Ectodermal cell (in vitro differentiated cells): ENCODE measurements around the gene ZNF326.
"Not testable (repeated sequence)": the region's sequence is repeated elsewhere in the genome, so short reads cannot be mapped to it uniquely, and the experiment has no call there.

ENCODE experiments used
- H3K27ac ChIP-seq: 2 replicates; pipeline ENCODE4 v1.7.0; 2013; ENCODE audit warnings: mild to moderate bottlenecking, low read depth, low read length; ENCODE audit not compliant: insufficient read depth, poor library complexity, severe bottlenecking
- H3K27me3 ChIP-seq: 2 replicates; pipeline ENCODE4 v1.7.0; 2013; ENCODE audit warnings: mild to moderate bottlenecking, low read length; ENCODE audit not compliant: insufficient read depth, control insufficient read depth, poor library complexity, severe bottlenecking
- H3K36me3 ChIP-seq: one replicate; pipeline ENCODE4 v1.7.0; 2013; ENCODE audit warnings: low read length; ENCODE audit not compliant: control insufficient read depth, insufficient read depth
- H3K4me1 ChIP-seq: one replicate; pipeline ENCODE4 v1.7.0; 2013; ENCODE audit warnings: low read length; ENCODE audit not compliant: control insufficient read depth, insufficient read depth
- H3K4me3 ChIP-seq: 2 replicates; pipeline ENCODE4 v1.7.0; 2013; ENCODE audit warnings: low read depth, low read length, control low read depth; ENCODE audit not compliant: insufficient read depth
- H3K9me3 ChIP-seq: 2 replicates; pipeline ENCODE4 v1.7.0; 2013; ENCODE audit warnings: mild to moderate bottlenecking, low read length, moderate library complexity; ENCODE audit not compliant: control insufficient read depth
- WGBS, 2 experiments: methylation state at CpG; one replicate each; pipeline ENCODE4 v1.1.7; 2013; ENCODE audit warnings: missing lambda C conversion rate in 2 of 2; 5-methylcytosine and 5-hydroxymethylcytosine counted together

ZNF326 gene

GRCh38 chr1:89995598-89996449, 914 bp downstream of the ZNF326 start:
- no peaks in the 10 kb centered on the region for H3K9me3 ChIP-seq
- H3K27me3 ChIP-seq, result no peaks in the 10 kb centered on the region
- H3K4me3 ChIP-seq, result peak overlapping the region; percentile 95
- peaks cover 3% of the 10 kb centered on the region for H3K36me3 ChIP-seq
- peak overlapping the region; percentile 97 for H3K27ac ChIP-seq
- H3K4me1 ChIP-seq, result peaks cover 9% of the 10 kb centered on the region
- WGBS, 2 experiments, result 3 to 4% methylated on average over 13 to 14 of the region's 15 CpGs

- WGBS, 2 experiments, result 42 to 46% methylated on average over 7 to 9 of the region's 9 CpGs
- H3K36me3 ChIP-seq, result peaks cover 3% of the 10 kb centered on the region
- H3K9me3 ChIP-seq, result no peaks in the 10 kb centered on the region
- no peaks in the 10 kb centered on the region for H3K27me3 ChIP-seq
- no peak overlapping the region for H3K27ac ChIP-seq
- peak overlapping the region; percentile 95 for H3K4me3 ChIP-seq
- peaks cover 9% of the 10 kb centered on the region for H3K4me1 ChIP-seq
These were observed 1.7 kb downstream of the ZNF326 start for GRCh38 chr1:89996450-89997110.

- H3K4me3 ChIP-seq, result peak overlapping the region; percentile 95
- WGBS, 2 experiments, result 91 to 93% methylated on average over 4 of the region's 4 CpGs
- not testable (repeated sequence) for H3K36me3 ChIP-seq, H3K4me1 ChIP-seq, H3K27ac ChIP-seq, H3K9me3 ChIP-seq, H3K27me3 ChIP-seq
These were observed 2.2 kb downstream of the ZNF326 start for GRCh38 chr1:89997152-89997551.

- no peak overlapping the region for H3K4me3 ChIP-seq
- no peaks in the 10 kb centered on the region for H3K9me3 ChIP-seq
- no peak overlapping the region for H3K27ac ChIP-seq
- peaks cover 9% of the 10 kb centered on the region for H3K4me1 ChIP-seq
- no peaks in the 10 kb centered on the region for H3K27me3 ChIP-seq
- peaks cover 3% of the 10 kb centered on the region for H3K36me3 ChIP-seq
These were observed 3.4 kb downstream of the ZNF326 start for GRCh38 chr1:89998306-89998705.

- no peak overlapping the region for H3K27ac ChIP-seq
- no peaks in the 10 kb centered on the region for H3K9me3 ChIP-seq
- no peak overlapping the region for H3K4me3 ChIP-seq
- H3K4me1 ChIP-seq, result peaks cover 9% of the 10 kb centered on the region
- peaks cover 3% of the 10 kb centered on the region for H3K36me3 ChIP-seq
- H3K27me3 ChIP-seq, result no peaks in the 10 kb centered on the region
These were observed 4.3 kb downstream of the ZNF326 start for GRCh38 chr1:89999208-89999607.

- Histone ChIP-seq H3K4me3 (no peak overlapping the region), H3K27me3 (no peaks in the 10 kb centered on the region), H3K27ac (no peak overlapping the region), H3K4me1 (peaks cover 9% of the 10 kb centered on the region), H3K36me3 (peaks cover 3% of the 10 kb centered on the region), H3K9me3 (no peaks in the 10 kb centered on the region)
- WGBS, 2 experiments, result 89 to 99% methylated on average over 2 to 3 of the region's 3 CpGs
These were observed 4.7 kb downstream of the ZNF326 start for GRCh38 chr1:89999628-90000027.

- Histone ChIP-seq H3K36me3 (peaks cover 6% of the 10 kb centered on the region), H3K9me3 (no peaks in the 10 kb centered on the region), H3K27me3 (no peaks in the 10 kb centered on the region), H3K4me1 (peaks cover 9% of the 10 kb centered on the region), H3K27ac (no peak overlapping the region), H3K4me3 (no peak overlapping the region)
- WGBS, 2 experiments, result 83 to 97% methylated on average over 2 of the region's 2 CpGs
These were observed 6.2 kb downstream of the ZNF326 start for GRCh38 chr1:90000934-90001676.

GRCh38 chr1:90007979-90008404, 13.1 kb downstream of the ZNF326 start:
- peaks cover 24% of the 10 kb centered on the region for H3K36me3 ChIP-seq

GRCh38 chr1:90012300-90012699, 17.4 kb downstream of the ZNF326 start:
- WGBS, 2 experiments, result 91 to 97% methylated on average over 2 of the region's 2 CpGs
- Histone ChIP-seq H3K27me3 (no peaks in the 10 kb centered on the region), H3K27ac (no peak overlapping the region), H3K4me1 (no peaks in the 10 kb centered on the region), H3K4me3 (no peak overlapping the region), H3K36me3 (peaks cover 35% of the 10 kb centered on the region), H3K9me3 (no peaks in the 10 kb centered on the region)

More at GRCh38 chr1:90007979-90008404, 13.1 kb downstream of the ZNF326 start:
- 86 to 100% methylated on average over 1 to 2 of the region's 2 CpGs for WGBS, 2 experiments
- H3K9me3 ChIP-seq, result no peaks in the 10 kb centered on the region
- H3K27ac ChIP-seq, result no peak overlapping the region
- H3K4me3 ChIP-seq, result no peak overlapping the region
- no peaks in the 10 kb centered on the region for H3K27me3 ChIP-seq
- H3K4me1 ChIP-seq, result no peaks in the 10 kb centered on the region

GRCh38 chr1:90023691-90024090, 28.8 kb downstream of the ZNF326 start:
- Histone ChIP-seq H3K27me3 (no peaks in the 10 kb centered on the region), H3K36me3 (peaks cover 50% of the 10 kb centered on the region), H3K9me3 (no peaks in the 10 kb centered on the region), H3K4me3 (no peak overlapping the region), H3K4me1 (no peaks in the 10 kb centered on the region), H3K27ac (no peak overlapping the region)
- WGBS, 2 experiments, result 94 to 100% methylated on average over 1 of the region's 1 CpG
